Endothelial cell of hepatic sinusoid (primary cell): ENCODE results near the gene SLCO2B1.

Experiments
- in situ Hi-C: cut with HindIII; loops from 2 replicates; pipeline ENCODE4 v1.10.0; 2017; ENCODE audit warnings: low sequenced_read_pairs

SLCO2B1 gene

GRCh38 chr11:75214411-75214821 lies 63.5 kb downstream of the SLCO2B1 start:
- in situ Hi-C loops, result loop anchor here (5.0 kb wide), 2 partner anchors 58 to 202 kb away; no protein-coding TSS in a partner anchor

- in situ Hi-C loops, result loop anchor here (5.0 kb wide), 2 partner anchors 57 to 203 kb away; no protein-coding TSS in a partner anchor
Observed at GRCh38 chr11:75214843-75215242, 63.9 kb downstream of the SLCO2B1 start.

GRCh38 chr11:75219869-75220268 lies 69.0 kb downstream of the SLCO2B1 start:
- in situ Hi-C loops, result no loop called here

DNA sequence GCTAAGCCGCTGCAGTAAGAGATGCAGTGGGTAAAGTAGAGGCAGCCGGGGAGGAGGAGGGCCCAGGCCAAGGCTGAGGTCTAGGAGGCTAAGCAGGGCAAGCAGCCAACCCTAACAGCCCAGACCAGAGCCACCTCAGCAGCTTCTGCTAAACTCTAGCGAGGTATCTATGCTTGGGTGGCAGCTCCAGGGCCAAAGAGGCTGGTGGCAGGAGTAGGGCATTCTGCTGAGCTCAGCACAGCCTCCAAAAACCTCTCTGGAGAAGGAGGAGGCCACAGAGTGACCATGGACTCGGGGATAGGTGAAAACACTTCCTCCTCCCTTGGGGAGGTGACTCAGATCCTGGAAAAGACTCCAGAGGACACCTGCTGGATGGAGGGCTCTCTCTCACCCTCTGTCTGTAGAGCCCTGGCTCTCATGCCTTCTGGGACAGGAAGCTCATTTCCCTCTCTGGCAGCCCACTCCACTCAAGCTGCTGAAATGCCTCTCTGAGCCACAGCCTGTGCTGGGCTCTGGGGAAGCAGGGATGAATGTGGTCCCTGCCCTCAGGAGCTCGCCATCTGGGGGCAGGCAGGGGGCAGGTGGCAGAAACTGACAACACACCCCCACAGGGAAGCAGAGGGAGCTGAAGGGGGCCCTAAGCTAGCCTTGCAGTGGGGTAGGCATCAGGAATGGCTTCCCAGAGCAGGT lies 73.2 kb downstream of the SLCO2B1 start:
- in situ Hi-C loops, result no loop called here

DNA sequence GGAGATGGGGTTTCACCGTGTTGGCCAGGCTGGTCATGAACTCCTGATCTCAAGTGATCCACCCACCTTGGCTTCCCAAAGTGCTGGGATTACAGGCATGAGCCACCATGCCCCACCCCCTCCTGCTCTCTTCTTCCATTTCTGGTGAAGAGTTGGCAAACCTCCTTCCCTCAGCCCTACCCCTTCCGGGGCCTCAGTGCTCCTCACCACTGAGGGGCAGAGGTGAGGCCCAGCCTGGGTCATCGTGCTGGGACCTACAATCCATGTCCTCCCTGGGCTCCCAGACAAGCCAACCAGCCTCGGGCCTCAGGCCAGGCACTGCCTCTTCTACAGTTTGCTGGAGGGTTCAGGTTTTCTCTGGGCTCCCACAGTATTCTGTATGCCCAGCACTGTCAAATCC lies 74.9 kb downstream of the SLCO2B1 start:
- in situ Hi-C loops, result no loop called here

DNA sequence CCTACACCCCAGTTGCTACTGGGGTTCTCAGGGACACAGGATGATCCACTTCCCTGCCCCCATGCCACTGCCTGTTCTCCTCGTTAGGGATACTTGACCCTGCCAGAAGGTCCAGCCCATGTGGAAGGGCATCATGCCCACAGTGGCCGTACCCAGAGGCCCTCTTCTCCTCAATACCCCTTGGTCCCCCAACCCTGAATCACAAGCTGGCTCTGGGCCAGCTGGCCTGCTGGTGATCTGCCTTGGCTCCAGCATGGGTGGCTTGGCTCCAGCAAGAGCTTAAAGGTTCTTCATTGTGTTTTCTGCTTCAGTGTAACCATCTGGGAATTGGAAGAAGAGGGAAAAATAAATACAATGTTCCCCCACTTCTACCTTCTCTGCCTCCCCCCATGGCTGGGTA lies 78.6 kb downstream of the SLCO2B1 start:
- in situ Hi-C loops, result no loop called here

DNA sequence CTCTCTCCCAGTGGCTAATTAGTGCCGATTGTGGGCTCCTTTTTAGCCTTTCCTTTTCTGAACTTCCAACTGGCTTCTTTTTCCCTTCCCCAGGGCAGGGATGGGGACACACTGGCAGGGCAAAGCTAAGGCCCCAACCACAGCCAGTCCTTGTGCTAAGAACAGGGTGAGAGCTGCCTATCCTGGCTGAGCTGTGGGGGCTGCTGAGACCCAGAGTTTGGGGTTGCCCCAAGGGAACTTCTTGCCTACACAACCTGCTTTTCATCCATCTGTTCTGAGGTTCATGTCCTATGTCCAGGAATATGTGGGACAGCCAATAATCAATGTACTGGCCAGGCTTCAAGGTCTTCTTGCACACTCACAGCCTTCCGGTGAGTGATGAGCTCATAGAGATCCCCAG lies 79.7 kb downstream of the SLCO2B1 start:
- in situ Hi-C loops, result no loop called here

DNA sequence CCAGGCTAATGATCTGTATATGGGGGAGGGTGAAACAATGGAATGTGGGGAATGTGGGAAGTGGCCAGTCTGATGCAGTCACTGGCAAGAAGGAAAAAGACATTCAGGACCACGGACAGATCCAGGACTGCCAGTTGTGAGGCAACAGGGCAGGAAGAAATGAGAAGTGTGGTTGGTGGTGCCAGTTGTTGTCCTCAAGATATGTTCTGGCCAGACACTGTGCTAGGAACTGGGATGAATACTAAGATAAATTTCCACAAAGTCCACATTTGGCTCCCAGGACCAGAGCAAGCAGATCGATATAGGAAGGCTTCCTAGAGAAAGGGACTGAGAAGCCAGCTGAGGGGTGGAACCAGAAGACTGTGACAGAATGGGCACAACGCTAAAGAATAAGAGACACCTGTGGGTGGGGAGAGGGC lies 82.9 kb downstream of the SLCO2B1 start:
- in situ Hi-C loops, result no loop called here

GRCh38 chr11:75236062-75236461 lies 85.2 kb downstream of the SLCO2B1 start:
- in situ Hi-C loops, result no loop called here

DNA sequence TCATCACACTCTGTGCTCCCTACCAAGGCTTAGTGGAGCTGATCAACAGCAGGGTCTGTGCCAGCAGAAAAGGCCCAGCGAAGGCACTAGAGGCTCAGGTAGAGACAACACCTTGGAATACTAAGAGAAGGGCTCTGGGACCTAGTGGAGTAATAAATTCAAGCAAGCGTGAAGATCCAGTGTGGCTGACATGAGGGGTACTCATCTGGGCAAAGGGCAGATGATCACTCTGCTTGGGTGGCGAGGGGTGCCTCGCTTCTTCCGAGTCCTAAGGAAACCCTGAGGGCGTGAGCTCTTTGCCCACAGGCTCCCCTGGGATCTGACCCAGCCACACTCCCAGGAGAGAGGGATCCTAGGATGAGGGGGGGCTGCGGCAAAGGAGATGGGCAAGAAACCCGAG lies 86.1 kb downstream of the SLCO2B1 start:
- in situ Hi-C loops, result no loop called here

GRCh38 chr11:75238595-75239440 lies 87.9 kb downstream of the SLCO2B1 start:
- in situ Hi-C loops, result no loop called here

DNA sequence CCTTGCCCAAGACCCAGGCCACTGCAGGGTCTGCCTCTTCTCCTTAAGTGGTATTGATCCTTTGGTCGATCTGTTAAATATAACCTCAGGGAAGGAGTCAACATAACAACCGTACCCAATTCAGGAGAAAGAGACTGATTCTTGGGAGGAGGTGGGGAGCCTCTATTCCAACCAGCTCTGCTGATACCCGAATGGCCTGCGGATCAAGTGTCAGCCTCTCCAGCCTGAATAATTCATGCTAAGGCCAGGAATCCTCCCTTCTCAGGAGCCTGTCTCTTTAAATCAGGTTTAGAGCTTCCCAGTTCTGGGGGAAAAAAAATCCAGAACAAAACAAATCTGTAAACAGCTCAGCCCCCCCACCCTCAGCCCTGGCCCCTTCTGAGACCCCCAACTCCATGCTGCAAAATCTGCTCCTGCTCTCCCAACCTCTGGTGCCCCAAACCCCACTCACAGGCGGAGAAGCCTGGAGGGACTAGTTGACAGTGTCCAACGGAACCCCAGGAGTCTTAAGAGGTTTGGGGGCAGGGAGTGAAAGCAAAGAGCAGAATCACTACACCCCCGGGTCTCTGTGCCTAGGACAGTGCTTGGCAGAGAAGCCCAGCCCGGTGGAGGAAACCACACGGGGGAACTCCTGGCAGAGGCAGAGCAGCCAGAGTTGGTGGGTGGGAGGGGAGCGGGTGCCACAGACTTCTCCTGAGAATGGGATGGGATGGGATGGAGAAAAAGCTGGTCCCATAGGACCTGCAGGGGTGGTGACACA lies 88.8 kb downstream of the SLCO2B1 start:
- in situ Hi-C loops, result no loop called here

DNA sequence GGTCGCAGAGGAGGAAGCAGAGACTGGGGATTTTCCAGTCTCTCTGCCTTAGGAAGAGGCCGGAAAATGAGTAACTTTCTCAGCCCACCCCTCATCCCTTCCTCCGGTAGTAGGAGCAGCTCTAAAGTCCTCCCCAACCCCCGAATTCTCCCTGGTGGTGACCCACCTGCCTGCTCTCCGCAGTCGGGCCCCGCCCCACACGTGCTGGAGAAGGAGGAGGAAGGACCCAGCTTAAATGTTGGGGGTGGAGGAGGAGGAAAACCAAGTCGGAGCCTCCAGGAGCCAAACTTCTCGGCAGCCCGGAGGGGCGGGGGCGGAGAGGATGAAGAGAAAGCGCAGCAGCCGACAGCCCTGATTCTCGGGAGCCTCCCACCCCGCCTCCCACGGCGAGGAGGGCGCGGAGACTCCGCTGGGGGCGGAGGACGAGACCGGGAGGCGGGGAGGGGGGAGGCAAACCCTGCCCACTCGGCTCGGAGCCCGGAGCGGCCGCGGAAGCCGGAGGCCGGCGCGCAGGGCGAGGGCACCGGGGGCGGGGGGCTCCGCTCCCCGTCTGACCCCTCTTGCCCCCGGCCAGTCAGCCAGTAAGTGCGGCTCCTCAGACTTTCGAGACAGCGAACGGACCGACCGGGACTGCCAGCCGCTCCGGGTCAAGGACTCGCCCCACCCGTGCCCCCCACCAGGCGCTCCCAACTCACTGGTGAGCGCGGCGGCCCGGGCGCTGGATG lies 89.6 kb downstream of the SLCO2B1 start, which contains the start of gene TPBGL:
TPBGL (plus strand) TSS at position 464 of the 725 bp plus-strand sequence. CDS start 276 bp downstream, outside the sequence.
- in situ Hi-C loops, result no loop called here

DNA sequence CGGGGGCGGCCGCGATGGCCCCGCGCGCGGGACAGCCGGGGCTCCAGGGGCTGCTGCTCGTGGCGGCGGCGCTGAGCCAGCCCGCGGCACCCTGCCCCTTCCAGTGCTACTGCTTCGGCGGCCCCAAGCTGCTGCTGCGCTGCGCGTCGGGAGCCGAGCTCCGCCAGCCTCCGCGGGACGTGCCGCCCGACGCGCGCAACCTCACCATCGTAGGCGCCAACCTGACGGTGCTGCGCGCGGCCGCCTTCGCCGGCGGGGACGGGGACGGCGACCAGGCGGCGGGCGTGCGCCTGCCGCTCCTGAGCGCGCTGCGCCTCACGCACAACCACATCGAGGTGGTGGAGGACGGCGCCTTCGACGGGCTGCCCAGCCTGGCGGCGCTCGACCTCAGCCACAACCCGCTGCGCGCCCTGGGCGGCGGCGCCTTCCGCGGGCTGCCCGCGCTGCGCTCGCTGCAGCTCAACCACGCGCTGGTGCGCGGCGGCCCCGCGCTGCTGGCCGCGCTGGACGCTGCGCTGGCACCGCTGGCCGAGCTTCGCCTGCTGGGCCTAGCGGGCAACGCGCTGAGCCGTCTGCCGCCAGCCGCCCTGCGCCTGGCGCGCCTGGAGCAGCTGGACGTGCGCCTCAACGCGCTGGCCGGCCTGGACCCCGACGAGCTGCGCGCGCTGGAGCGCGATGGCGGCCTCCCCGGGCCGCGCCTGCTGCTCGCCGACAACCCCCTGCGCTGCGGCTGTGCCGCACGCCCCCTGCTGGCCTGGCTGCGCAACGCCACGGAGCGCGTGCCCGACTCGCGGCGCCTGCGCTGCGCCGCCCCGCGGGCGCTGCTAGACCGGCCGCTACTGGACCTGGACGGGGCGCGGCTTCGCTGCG lies 90.4 kb downstream of the SLCO2B1 start:
- in situ Hi-C loops, result no loop called here

DNA sequence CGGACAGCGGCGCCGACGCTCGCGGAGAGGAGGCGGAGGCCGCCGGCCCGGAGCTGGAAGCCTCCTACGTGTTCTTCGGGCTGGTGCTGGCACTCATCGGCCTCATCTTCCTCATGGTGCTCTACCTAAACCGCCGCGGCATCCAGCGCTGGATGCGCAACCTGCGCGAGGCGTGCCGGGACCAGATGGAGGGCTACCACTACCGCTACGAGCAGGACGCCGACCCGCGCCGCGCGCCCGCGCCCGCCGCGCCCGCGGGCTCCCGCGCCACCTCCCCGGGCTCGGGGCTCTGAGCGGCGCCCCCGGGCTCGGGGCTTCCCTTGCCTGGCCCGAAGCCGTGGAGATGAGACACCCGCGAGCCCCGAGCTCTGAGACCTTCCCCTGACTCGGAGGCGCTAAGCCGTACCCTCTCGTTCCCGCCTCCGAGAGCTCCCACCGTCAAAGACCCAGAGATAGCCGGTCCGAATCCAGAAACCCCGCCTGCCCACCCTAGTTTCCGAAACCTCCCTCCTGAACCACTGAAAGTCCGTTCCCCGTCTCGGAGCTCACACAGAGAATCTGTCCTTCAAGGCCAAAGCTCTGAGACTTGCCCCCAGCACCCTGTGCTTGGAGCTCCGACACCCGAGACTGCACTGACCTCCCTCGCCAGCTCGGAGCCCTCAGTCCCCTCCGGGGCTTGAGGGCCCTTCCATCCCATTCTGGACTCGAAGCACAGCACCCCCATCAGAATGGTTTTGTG lies 91.2 kb downstream of the SLCO2B1 start:
- in situ Hi-C loops, result no loop called here

DNA sequence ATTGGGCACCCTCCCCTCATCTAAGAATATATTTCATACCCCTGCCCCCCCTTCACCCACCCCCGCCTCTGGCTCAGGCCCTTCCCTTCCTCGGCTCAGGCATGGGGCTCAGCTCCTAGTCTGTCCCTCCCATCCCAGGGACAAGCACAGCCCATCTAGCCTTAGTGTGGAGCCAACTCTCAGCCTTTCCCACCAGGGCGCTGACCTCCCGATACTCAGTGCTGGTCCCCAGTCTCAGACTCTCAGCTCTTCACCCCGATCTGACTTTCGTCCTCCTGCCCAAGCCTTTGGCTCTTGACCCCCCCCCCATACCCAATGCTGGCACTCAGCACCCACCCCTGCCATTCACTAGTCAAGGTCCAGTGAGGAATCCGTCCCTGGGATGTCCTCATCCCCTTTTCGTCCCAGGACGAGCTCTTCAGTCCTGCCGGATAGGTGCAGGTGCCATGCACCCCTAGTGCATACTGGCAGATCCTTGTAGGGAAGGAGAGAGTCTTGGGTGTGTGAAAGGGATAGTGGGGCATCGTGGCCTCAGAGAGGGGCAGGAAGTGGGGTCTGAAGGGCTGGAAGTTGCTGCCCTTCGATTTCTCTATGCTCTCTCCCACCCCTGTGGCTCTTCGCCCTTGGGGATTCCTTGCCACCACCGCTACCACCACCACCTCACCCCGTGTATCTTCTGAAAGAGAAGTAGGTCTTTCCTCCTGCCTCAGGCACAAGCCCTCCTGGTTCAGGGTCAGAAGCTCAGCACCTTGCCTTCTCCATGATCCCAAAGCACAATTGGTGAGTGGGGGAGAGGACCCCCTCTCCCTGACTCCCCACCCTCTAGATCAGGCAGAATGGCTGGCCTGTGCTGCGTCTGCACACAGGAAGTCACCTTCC lies 92.1 kb downstream of the SLCO2B1 start:
- in situ Hi-C loops, result no loop called here

DNA sequence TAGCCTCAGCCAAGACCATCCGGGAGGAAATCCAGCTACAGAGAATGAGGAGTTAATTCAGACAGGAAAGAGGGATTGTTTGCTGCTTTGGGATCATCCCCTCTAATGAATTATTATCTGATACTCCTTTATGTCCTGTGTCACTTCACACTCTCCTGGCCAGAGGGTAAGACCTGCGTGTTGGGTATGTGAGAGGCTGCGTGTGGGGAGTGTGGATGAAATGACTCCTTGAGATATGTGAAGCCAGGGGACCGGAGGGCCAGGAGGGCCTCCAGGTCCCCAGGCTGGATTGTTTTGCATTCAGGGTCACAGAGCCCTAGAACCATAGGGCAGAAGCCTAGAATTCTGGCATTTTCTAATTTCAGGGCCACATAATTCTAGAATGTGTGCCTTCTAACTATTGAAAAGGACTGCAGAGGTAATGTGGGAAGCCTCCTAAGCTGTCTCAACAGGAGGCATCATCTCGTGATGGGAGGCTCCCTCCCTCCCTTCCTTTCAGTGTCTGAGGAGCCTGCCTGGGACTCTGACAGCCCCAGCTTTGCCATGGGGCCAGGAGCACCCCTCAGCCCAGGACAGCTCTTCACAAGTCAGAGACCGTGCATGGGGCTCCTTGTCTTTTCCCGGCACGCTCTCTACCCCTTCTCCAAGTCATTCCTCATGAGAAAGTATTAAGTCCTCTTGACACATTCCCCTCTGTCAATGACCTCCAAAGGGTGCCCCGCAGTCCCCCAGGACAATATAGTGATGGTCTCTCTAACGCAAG lies 93.3 kb downstream of the SLCO2B1 start:
- in situ Hi-C loops, result no loop called here
